GM12878 (cell line): ENCODE data around the gene ZKSCAN8. TPM values are rescaled to one million over a fixed set of nuclear protein-coding genes. Genes with fewer than 3 reads are reported as not detected.
A peak's percentile ranks its signal among the peaks of the same experiment; 100 is the strongest.

ENCODE experiments used
- ATAC-seq: fragments of 200-7000 bp; cut with Tn5 transposase; 3 replicates; pipeline ENCODE4 v1.9.1; 2020; ENCODE audit warnings: mild to moderate bottlenecking, moderate library complexity
- BruUV-seq: library from RNA; stranded (reverse); fragments of 400-500 nt; replicated peaks from 2 replicates; lab custom pipeline; 2021; lab: Mats Ljungman, UMichigan
- CTCF ChIA-PET: fragments of 300-600 bp; sonication (Branson Sonifier 250); formaldehyde crosslinking; extraction: SDS; loops from one replicate; lab custom pipeline; 2021; ENCODE audit warnings: inconsistent platforms; lab: Yijun Ruan, JAX
- POLR2A ChIA-PET: fragments of 350-600 bp; formaldehyde crosslinking; extraction: SDS; loops from one replicate; lab custom pipeline; 2021; ENCODE audit warnings: inconsistent platforms; lab: Charles Lee
- RAD21 ChIA-PET: fragments of 300-600 bp; sonication (Branson Sonifier 250); formaldehyde crosslinking; loops from one replicate; lab custom pipeline; 2023; ENCODE audit warnings: antibody characterized with exemption; ENCODE audit not compliant: unreplicated experiment; lab: Charles Lee
- SMC1A ChIA-PET: fragments of 300-600 bp; sonication (Branson Sonifier 250); formaldehyde crosslinking; loops from one replicate; lab custom pipeline; 2023; ENCODE audit not compliant: unreplicated experiment, uncharacterized antibody; lab: Charles Lee
- DNase-seq: peaks from one replicate; pipeline ENCODE4 v3.0.0-alpha.2; 2011; ENCODE audit warnings: low read depth, low spot score
- FAIRE-seq: peaks from 3 replicates; lab custom pipeline; 2011; peaks lifted over from hg19 to GRCh38; lab: Jason Lieb, UNC
- H2AFZ ChIP-seq: 2 replicates; pipeline ENCODE4 v1.6.0; 2011; ENCODE audit warnings: low read depth, low read length, control low read depth; ENCODE audit not compliant: control insufficient read depth
- H3K27ac ChIP-seq: 2 replicates; pipeline ENCODE4 v1.5.1; 2011; ENCODE audit warnings: control low read depth; ENCODE audit not compliant: control insufficient read depth, insufficient read depth
- H3K27me3 ChIP-seq, 2 experiments: replicated peaks in 1 of 2; 2 replicates each; pipeline versions ENCODE4 v1.6.0 to v1.6.1; 2011; ENCODE audit warnings: low read length in 1 of 2; ENCODE audit not compliant: control insufficient read depth in 2 of 2, insufficient read depth in 2 of 2
- H3K36me3 ChIP-seq, 2 experiments: 2 replicates each; pipeline ENCODE4 v1.5.1; 2011; ENCODE audit warnings: low read length in 1 of 2; ENCODE audit not compliant: control insufficient read depth in 2 of 2, insufficient read depth in 2 of 2
- H3K4me1 ChIP-seq: 2 replicates; pipeline ENCODE4 v1.6.1; 2011; ENCODE audit warnings: mild to moderate bottlenecking, low read length, moderate library complexity, mixed read lengths; ENCODE audit not compliant: control insufficient read depth, insufficient read depth
- H3K4me2 ChIP-seq: 2 replicates; pipeline ENCODE4 v1.6.0; 2011; ENCODE audit warnings: control low read depth; ENCODE audit not compliant: control insufficient read depth, insufficient read depth
- H3K4me3 ChIP-seq: fragments of 200-600 bp; sonication (generic); 2 replicates; pipeline ENCODE4 v1.5.1; 2016
- H3K79me2 ChIP-seq: 2 replicates; pipeline ENCODE4 v1.6.0; 2011; ENCODE audit warnings: low read length; ENCODE audit not compliant: control insufficient read depth, insufficient read depth
- H3K9ac ChIP-seq: 2 replicates; pipeline ENCODE4 v1.8.0; 2011; ENCODE audit warnings: low read length, control low read depth, mixed read lengths; ENCODE audit not compliant: control insufficient read depth, insufficient read depth
- H3K9me3 ChIP-seq: replicated peaks from 3 replicates; pipeline ENCODE4 v1.5.1; 2011; ENCODE audit warnings: mild to moderate bottlenecking, low read length; ENCODE audit not compliant: control insufficient read depth, insufficient read depth
- H4K20me1 ChIP-seq: 2 replicates; pipeline ENCODE4 v1.6.0; 2011; ENCODE audit not compliant: control insufficient read depth, insufficient read depth
- CEBPB ChIP-seq, 2 experiments: fragments of 150-350 bp in 1 of 2; IDR thresholded peaks; 2 replicates each; pipeline ENCODE4 v1.6.1; 2012 to 2014; ENCODE audit warnings: low read depth in 2 of 2, low read length in 2 of 2, borderline replicate concordance in 1 of 2, inconsistent platforms in 1 of 2
- CHD1 ChIP-seq: IDR thresholded peaks from 2 replicates; pipeline ENCODE4 v1.6.1; 2012; ENCODE audit warnings: low read depth, low read length, improper control_type of control experiment
- HCFC1 ChIP-seq: fragments of 150-350 bp; IDR thresholded peaks from 2 replicates; pipeline ENCODE4 v1.6.1; 2014; ENCODE audit warnings: low read length
- HDAC6 ChIP-seq: fragments of 200-600 bp; sonication (generic); IDR thresholded peaks from one replicate; pipeline ENCODE4 v1.8.0; 2017; ENCODE audit warnings: antibody characterized with exemption; ENCODE audit not compliant: unreplicated experiment
- MEF2A ChIP-seq: IDR thresholded peaks from 2 replicates; pipeline ENCODE4 v1.6.1; 2011; ENCODE audit warnings: low read depth, mild to moderate bottlenecking, low read length, moderate library complexity; ENCODE audit not compliant: insufficient read depth
- NR2C2 ChIP-seq: IDR thresholded peaks from 2 replicates; pipeline ENCODE4 v1.6.1; 2011; ENCODE audit warnings: borderline replicate concordance, low read depth; ENCODE audit not compliant: control insufficient read depth, insufficient read length
- NRF1 ChIP-seq: conservative IDR thresholded peaks from 2 replicates; pipeline ENCODE4 v1.6.1; 2011; ENCODE audit warnings: mild to moderate bottlenecking, low read depth, low read length, improper control_type of control experiment
- RCOR1 ChIP-seq: conservative IDR thresholded peaks from 2 replicates; pipeline ENCODE4 v1.6.1; 2012; ENCODE audit warnings: low read depth, low read length, improper control_type of control experiment
- RFX5 ChIP-seq: IDR thresholded peaks from 2 replicates; pipeline ENCODE4 v1.6.1; 2011; ENCODE audit warnings: low read depth, low read length, improper control_type of control experiment
- ZBTB4 ChIP-seq: fragments of 450-650 bp; formaldehyde crosslinking; IDR thresholded peaks from 2 replicates; pipeline ENCODE4 v1.4.0; 2022; ENCODE audit warnings: mild to moderate bottlenecking, moderate library complexity
- WGBS: methylation state at CpG from one replicate; pipeline ENCODE4 v1.1.6; 2016; ENCODE audit warnings: low lambda C conversion rate; ENCODE audit not compliant: insufficient replicate concordance, insufficient coverage; ENCODE audit errors: missing lambda C conversion rate; 5-methylcytosine and 5-hydroxymethylcytosine counted together
- in situ Hi-C: fragments of 300-500 bp; cut with MboI; formaldehyde crosslinking; loops from 9 replicates; pipeline ENCODE4 v1.14.3; 2018; ENCODE audit warnings: mixed read lengths
- intact Hi-C: fragments of 100-400 bp; cut with micrococcal nuclease; formaldehyde crosslinking; loops from one replicate; pipeline ENCODE4 v1.14.2; 2022; ENCODE audit not compliant: unreplicated experiment
- polyA plus RNA-seq, 11 experiments: library from polyadenylated mRNA; depleted of rRNA in 4 of 11; unstranded in 6 of 11; stranded (reverse) in 5 of 11; fragments of >200 nt; fragmentation: Nextera tagmentation in 4 of 11; fragmentation: Illumina TruSeq in 1 of 11; extraction: Ambion mirVana in 4 of 11; extraction: Trizol in 1 of 11; gene quantifications; 1 replicate in 1 of 11; 2 replicates in 10 of 11; pipeline versions ENCODE4 v1.2.1 to v1.2.3, GENCODE V29; 2011 to 2016; ENCODE audit warnings: inconsistent platforms in 2 of 11, missing spikeins in 2 of 11, low read depth in 1 of 11
- total RNA-seq, 4 experiments: library from RNA; depleted of rRNA in 3 of 4; stranded (reverse); fragments of >200 nt in 3 of 4; fragmentation: Illumina TruSeq in 1 of 4; extraction: Trizol in 1 of 4; gene quantifications; 2 replicates each; pipeline versions ENCODE4 v1.2.1 to v1.2.3, GENCODE V29; 2013 to 2021
- TF ChIP-seq, protein P1 (sequence below): IDR thresholded peaks from 2 replicates; pipeline ENCODE4 v1.6.1; 2012; ENCODE audit warnings: low read depth, low read length, improper control_type of control experiment
- TF ChIP-seq, protein P2 (sequence below): fragments of 450-650 bp; IDR thresholded peaks from 2 replicates; pipeline ENCODE4 v1.6.1; 2017; ENCODE audit warnings: mild to moderate bottlenecking, low read depth, inconsistent platforms; ENCODE audit not compliant: poor library complexity, severe bottlenecking
- TF ChIP-seq, protein P3 (sequence below): fragments of 150-350 bp; IDR thresholded peaks from 2 replicates; pipeline ENCODE4 v1.6.1; 2016; ENCODE audit warnings: low read depth, low read length

Gene ZKSCAN8
- total and polyA plus RNA-seq, 10 of the 15 experiments (the other 5 are each of a cell fraction or from before 2014, with no cell fraction given), result 1.0 to 17.9 (median 8.7) TPM

GRCh38 chr6:28142446-28142845, 763 bp downstream of the ZKSCAN8 start:
- peak overlapping the region; percentile 86 for H3K9ac ChIP-seq
- WGBS, result 0% methylated on average over 4 of the region's 4 CpGs
- POLR2A ChIA-PET, result interaction anchor here (0.5 to 2.5 kb wide), 7 partner anchors 11 to 965 kb away, joined by 3 to 11 read pairs (median 4); partner anchors contain the start of gene ZSCAN26
- DNase-seq, result no peak
- H4K20me1 ChIP-seq, result no peaks in the 10 kb centered on the region
- no peak for ATAC-seq
- H3K4me3 ChIP-seq, result peak overlapping the region; percentile 88
- RAD21 ChIA-PET, result interaction anchor here (1.0 to 2.6 kb wide), 4 partner anchors 17 to 214 kb away, joined by 3 to 13 read pairs (median 6); partner anchors contain the start of gene ZSCAN16
- peaks cover 18% of the 10 kb centered on the region for H3K4me1 ChIP-seq
- peaks cover 0 to 10% of the 10 kb centered on the region in 2 experiments; a peak in 1 of 4 replicates for H3K36me3 ChIP-seq
- in situ Hi-C loops (loop anchor here (5.0 kb wide), 1 partner anchor 75 kb away; no protein-coding TSS in a partner anchor), intact Hi-C loops (loop anchor here (5.0 kb wide), 1 partner anchor 70 kb away; no protein-coding TSS in a partner anchor)
- no peaks in the 10 kb centered on the region for H3K27me3 ChIP-seq
- H3K4me2 ChIP-seq, result peak overlapping the region; percentile 74
- CTCF ChIA-PET, result interaction anchor here (1.0 to 4.7 kb wide), 6 partner anchors 16 to 323 kb away, joined by 3 to 41 read pairs (median 4); no protein-coding TSS in a partner anchor
- H3K79me2 ChIP-seq, result peaks cover 28% of the 10 kb centered on the region
- no peak overlapping the region for H2AFZ ChIP-seq
- no TSS peak for BruUV-seq
- SMC1A ChIA-PET, result interaction anchor here (0.6 to 3.1 kb wide), 7 partner anchors 10 to 213 kb away, joined by 3 to 24 read pairs (median 9); partner anchors contain the start of genes ZKSCAN4 and ZSCAN16
- no peak for FAIRE-seq
- peak overlapping the region; percentile 63; the same call in 1 of the 2 replicates for H3K27ac ChIP-seq
- H3K9me3 ChIP-seq, result no peaks in the 10 kb centered on the region
- TF ChIP-seq, protein P1, sequence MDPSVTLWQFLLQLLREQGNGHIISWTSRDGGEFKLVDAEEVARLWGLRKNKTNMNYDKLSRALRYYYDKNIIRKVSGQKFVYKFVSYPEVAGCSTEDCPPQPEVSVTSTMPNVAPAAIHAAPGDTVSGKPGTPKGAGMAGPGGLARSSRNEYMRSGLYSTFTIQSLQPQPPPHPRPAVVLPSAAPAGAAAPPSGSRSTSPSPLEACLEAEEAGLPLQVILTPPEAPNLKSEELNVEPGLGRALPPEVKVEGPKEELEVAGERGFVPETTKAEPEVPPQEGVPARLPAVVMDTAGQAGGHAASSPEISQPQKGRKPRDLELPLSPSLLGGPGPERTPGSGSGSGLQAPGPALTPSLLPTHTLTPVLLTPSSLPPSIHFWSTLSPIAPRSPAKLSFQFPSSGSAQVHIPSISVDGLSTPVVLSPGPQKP, result no peak
- TF ChIP-seq ZBTB4 (CRISPR knock-in tag), result no peak
- TF ChIP-seq RFX5, result no peak
- no peak for TF ChIP-seq HDAC6
- no peak for TF ChIP-seq HCFC1
- TF ChIP-seq MEF2A, result no peak
- TF ChIP-seq, protein P2, sequence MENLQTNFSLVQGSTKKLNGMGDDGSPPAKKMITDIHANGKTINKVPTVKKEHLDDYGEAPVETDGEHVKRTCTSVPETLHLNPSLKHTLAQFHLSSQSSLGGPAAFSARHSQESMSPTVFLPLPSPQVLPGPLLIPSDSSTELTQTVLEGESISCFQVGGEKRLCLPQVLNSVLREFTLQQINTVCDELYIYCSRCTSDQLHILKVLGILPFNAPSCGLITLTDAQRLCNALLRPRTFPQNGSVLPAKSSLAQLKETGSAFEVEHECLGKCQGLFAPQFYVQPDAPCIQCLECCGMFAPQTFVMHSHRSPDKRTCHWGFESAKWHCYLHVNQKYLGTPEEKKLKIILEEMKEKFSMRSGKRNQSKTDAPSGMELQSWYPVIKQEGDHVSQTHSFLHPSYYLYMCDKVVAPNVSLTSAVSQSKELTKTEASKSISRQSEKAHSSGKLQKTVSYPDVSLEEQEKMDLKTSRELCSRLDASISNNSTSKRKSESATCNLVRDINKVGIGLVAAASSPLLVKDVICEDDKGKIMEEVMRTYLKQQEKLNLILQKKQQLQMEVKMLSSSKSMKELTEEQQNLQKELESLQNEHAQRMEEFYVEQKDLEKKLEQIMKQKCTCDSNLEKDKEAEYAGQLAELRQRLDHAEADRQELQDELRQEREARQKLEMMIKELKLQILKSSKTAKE, result no peak
- TF ChIP-seq RCOR1, result no peak
- no peak for TF ChIP-seq NR2C2
- TF ChIP-seq NRF1, result no peak
- TF ChIP-seq CHD1, result no peak
- TF ChIP-seq, protein P3, sequence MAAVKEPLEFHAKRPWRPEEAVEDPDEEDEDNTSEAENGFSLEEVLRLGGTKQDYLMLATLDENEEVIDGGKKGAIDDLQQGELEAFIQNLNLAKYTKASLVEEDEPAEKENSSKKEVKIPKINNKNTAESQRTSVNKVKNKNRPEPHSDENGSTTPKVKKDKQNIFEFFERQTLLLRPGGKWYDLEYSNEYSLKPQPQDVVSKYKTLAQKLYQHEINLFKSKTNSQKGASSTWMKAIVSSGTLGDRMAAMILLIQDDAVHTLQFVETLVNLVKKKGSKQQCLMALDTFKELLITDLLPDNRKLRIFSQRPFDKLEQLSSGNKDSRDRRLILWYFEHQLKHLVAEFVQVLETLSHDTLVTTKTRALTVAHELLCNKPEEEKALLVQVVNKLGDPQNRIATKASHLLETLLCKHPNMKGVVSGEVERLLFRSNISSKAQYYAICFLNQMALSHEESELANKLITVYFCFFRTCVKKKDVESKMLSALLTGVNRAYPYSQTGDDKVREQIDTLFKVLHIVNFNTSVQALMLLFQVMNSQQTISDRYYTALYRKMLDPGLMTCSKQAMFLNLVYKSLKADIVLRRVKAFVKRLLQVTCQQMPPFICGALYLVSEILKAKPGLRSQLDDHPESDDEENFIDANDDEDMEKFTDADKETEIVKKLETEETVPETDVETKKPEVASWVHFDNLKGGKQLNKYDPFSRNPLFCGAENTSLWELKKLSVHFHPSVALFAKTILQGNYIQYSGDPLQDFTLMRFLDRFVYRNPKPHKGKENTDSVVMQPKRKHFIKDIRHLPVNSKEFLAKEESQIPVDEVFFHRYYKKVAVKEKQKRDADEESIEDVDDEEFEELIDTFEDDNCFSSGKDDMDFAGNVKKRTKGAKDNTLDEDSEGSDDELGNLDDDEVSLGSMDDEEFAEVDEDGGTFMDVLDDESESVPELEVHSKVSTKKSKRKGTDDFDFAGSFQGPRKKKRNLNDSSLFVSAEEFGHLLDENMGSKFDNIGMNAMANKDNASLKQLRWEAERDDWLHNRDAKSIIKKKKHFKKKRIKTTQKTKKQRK, result no peak
- no peak for TF ChIP-seq CEBPB (IDR thresholded peaks at IDR 0.05; ENCODE audit: borderline replicate concordance in 1 of 2, low read depth in 2 of 2, low read length in 2 of 2)
